Measurements from ENCODE around the gene NEU1.
"Not testable (repeated sequence)": the region's sequence is repeated elsewhere in the genome, so short reads cannot be mapped to it uniquely, and the experiment has no call there.

Gene NEU1

GRCh38 chr6:31817929-31818511, 44.6 kb downstream of the NEU1 start:
- peak; percentile 38 for DNase-seq (ENCODE audit: low spot score)

- DNase-seq (ENCODE audit: low spot score): peak; percentile 46
Measured at GRCh38 chr6:31817133-31817928, 45.3 kb downstream of the NEU1 start.

GRCh38 chr6:31815025-31815838, 47.4 kb downstream of the NEU1 start, which contains the start of the genes HSPA1A and HSPA1L:
HSPA1A (plus strand) TSS chr6:31815543; CDS start chr6:31815757, 214 bp downstream.
HSPA1L (minus strand) TSS chr6:31815283; CDS start chr6:31811972, 3,311 bp downstream.
- DNase-seq (ENCODE audit: low spot score): peak; percentile 97

- peak; percentile 98 for DNase-seq (ENCODE audit: low spot score)
Measured at GRCh38 chr6:31814677-31815024, 48.0 kb downstream of the NEU1 start.

- no peak for DNase-seq (ENCODE audit: low spot score)
Measured at GRCh38 chr6:31813465-31813849, 49.2 kb downstream of the NEU1 start.

- no peak for DNase-seq (ENCODE audit: low spot score)
Measured at GRCh38 chr6:31811645-31812044, 51.0 kb downstream of the NEU1 start.

- not testable (repeated sequence) for DNase-seq (ENCODE audit: low spot score)
Measured at GRCh38 chr6:31808599-31808998, 54.0 kb downstream of the NEU1 start.
